ENCODE results near the gene MEF2C. TPM values are rescaled to one million over a fixed set of nuclear protein-coding genes. Genes with fewer than 3 reads are reported as not detected.

The MEF2C gene
- total RNA-seq, 4 donors from 2014 or later = 17.3 to 58.0 (median 23.5) TPM

GRCh38 chr5:88691230-88691582 lies 191.8 kb downstream of the MEF2C start:
- H3K27ac ChIP-seq = no peak overlapping the region
- 3 to 10% methylated on average over 9 to 11 of the region's 11 CpGs for WGBS, 2 donors (ENCODE audit: low coverage in 1 of 2)
- TF ChIP-seq CTCF (IDR thresholded peaks at IDR 0.05) (peak in 1 of 5 experiments; percentile 5), POLR2AphosphoS5 (IDR thresholded peaks at IDR 0.05) (no peak), POLR2A (IDR thresholded peaks at IDR 0.05) (no peak), EP300 (IDR thresholded peaks at IDR 0.05; ENCODE audit: low read depth) (no peak)
- H3K4me3 ChIP-seq = peak overlapping the region in 1 of 4 donors; percentile 28
- no peaks in the 10 kb centered on the region for H3K36me3 ChIP-seq
- no peaks in the 10 kb centered on the region for H3K9me3 ChIP-seq
- H3K4me1 ChIP-seq = peaks cover 14 to 32% (median 19%) of the 10 kb centered on the region in 4 donors
- no peak for DNase-seq
- in situ Hi-C loops (cut with MboI; ENCODE audit: low pct_ligation_motif_present in 1 of 4, low pct_unique_long_range_greater_than_20kb in 1 of 4, low sequenced_read_pairs in 3 of 4) (loop anchor here in 2 of 4 donors (5.0 to 25.0 kb wide), 2 partner anchors 909 to 1279 kb away; partner anchors contain the start of gene CCNH (in 1 of the 2)), intact Hi-C loops (cut with DNase I; ENCODE audit: low total_unique reads) (loop anchor here (2.0 kb wide), 1 partner anchor 910 kb away; no protein-coding TSS in a partner anchor)
- H3K27me3 ChIP-seq = peaks cover 100% of the 10 kb centered on the region

DNA sequence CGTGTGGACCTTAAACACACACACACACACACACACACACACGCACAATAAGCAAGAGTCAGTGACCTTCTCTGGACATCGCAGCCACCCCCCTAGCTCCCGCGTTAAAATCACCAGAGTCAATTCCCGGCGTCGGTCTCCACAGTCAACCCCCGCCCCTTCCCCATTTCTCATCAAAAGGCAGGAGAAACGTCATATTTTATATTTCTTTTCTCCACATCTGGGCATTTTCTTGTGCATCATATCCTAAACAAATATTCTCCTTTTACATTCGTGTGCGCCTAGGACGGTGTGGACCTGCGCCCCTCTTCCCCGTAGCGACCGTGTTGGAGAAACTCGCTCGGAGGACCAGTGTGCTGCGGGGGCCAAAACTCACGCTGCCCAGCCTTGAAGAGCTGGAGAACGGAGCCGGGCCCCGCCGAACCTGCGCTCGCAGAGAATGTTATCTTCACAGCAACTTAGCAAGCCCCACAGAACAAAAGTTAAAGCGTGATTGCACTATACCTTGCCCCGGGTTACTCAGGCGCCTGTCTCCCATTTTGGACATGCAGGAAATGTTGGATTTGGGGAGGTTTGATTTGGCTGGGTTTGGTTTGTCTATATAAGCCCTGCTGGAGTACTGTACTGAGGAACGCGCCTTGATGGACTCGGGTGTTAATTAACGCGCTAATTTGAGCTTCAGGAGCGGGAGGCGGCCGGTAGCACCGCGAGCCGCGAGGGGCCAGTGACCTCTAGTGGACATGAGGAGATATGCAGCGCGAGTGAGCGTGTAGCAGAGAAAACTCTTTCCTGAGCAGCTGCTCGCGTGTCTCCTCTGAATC lies 192.4 kb downstream of the MEF2C start:
- intact Hi-C loops (cut with DNase I; ENCODE audit: low total_unique reads) = loop anchor here (2.0 kb wide), 1 partner anchor 910 kb away; no protein-coding TSS in a partner anchor
- WGBS, 2 donors (ENCODE audit: low coverage in 1 of 2) = 0 to 9% methylated on average over 15 to 47 of the region's 47 CpGs
- Histone ChIP-seq H3K27me3 (peaks cover 100% of the 10 kb centered on the region), H3K9me3 (no peaks in the 10 kb centered on the region), H3K4me1 (peaks cover 14 to 32% (median 19%) of the 10 kb centered on the region in 4 donors), H3K4me3 (peak overlapping the region in 1 of 4 donors; percentile 28), H3K27ac (no peak overlapping the region), H3K36me3 (no peaks in the 10 kb centered on the region)
- peak; percentile 70 for DNase-seq
- TF ChIP-seq EP300 (IDR thresholded peaks at IDR 0.05; ENCODE audit: low read depth) (no peak), CTCF (IDR thresholded peaks at IDR 0.05) (peak; percentile 80 to 98 (median 94)), POLR2AphosphoS5 (IDR thresholded peaks at IDR 0.05) (no peak)
- in situ Hi-C loops (cut with MboI; ENCODE audit: low pct_ligation_motif_present in 1 of 4, low pct_unique_long_range_greater_than_20kb in 1 of 4, low sequenced_read_pairs in 3 of 4) = loop anchor here in 2 of 4 donors (5.0 to 25.0 kb wide), 2 partner anchors 908 to 1278 kb away; partner anchors contain the start of gene CCNH (in 1 of the 2)

GRCh38 chr5:88689668-88690408 lies 193.1 kb downstream of the MEF2C start:
- intact Hi-C loops (cut with DNase I; ENCODE audit: low total_unique reads) = loop anchor here (2.0 to 5.0 kb wide), 2 partner anchors 548 to 909 kb away; no protein-coding TSS in a partner anchor
- WGBS, 2 donors (ENCODE audit: low coverage in 1 of 2) = 14 to 24% methylated on average over 8 to 38 of the region's 38 CpGs
- H3K4me3 ChIP-seq = no peak overlapping the region
- TF ChIP-seq POLR2A (IDR thresholded peaks at IDR 0.05) = no peak
- H3K27me3 ChIP-seq = peaks cover 100% of the 10 kb centered on the region
- no peak overlapping the region for H3K27ac ChIP-seq
- H3K9me3 ChIP-seq = no peaks in the 10 kb centered on the region
- H3K36me3 ChIP-seq = no peaks in the 10 kb centered on the region
- in situ Hi-C loops (cut with MboI; ENCODE audit: low pct_ligation_motif_present in 1 of 4, low pct_unique_long_range_greater_than_20kb in 1 of 4, low sequenced_read_pairs in 3 of 4) = loop anchor here (5.0 to 25.0 kb wide), 5 partner anchors 545 to 1278 kb away; partner anchors contain the start of gene CCNH (in 1 of the 4)
- no peak for DNase-seq
- peaks cover 14 to 32% (median 20%) of the 10 kb centered on the region in 4 donors for H3K4me1 ChIP-seq

- in situ Hi-C loops (cut with MboI; ENCODE audit: low pct_ligation_motif_present in 1 of 4, low pct_unique_long_range_greater_than_20kb in 1 of 4, low sequenced_read_pairs in 3 of 4) = loop anchor here in 3 of 4 donors (10.0 to 25.0 kb wide), 4 partner anchors 544 to 1277 kb away; partner anchors contain the start of gene CCNH (in 1 of the 3)
- WGBS, 2 donors (ENCODE audit: low coverage in 1 of 2) = 0 to 9% methylated on average over 4 to 27 of the region's 27 CpGs
- Histone ChIP-seq H3K4me3 (no peak overlapping the region), H3K9me3 (no peaks in the 10 kb centered on the region), H3K4me1 (peaks cover 14 to 32% (median 20%) of the 10 kb centered on the region in 4 donors), H3K36me3 (no peaks in the 10 kb centered on the region), H3K27ac (no peak overlapping the region), H3K27me3 (peaks cover 100% of the 10 kb centered on the region)
- TF ChIP-seq POLR2AphosphoS5 (IDR thresholded peaks at IDR 0.05) (no peak), EP300 (IDR thresholded peaks at IDR 0.05; ENCODE audit: low read depth) (no peak), CTCF (IDR thresholded peaks at IDR 0.05) (no peak), POLR2A (IDR thresholded peaks at IDR 0.05) (no peak)
- intact Hi-C loops (cut with DNase I; ENCODE audit: low total_unique reads) = loop anchor here (5.0 kb wide), 1 partner anchor 547 kb away; no protein-coding TSS in a partner anchor
- DNase-seq = no peak
Observed at GRCh38 chr5:88688984-88689667, 193.9 kb downstream of the MEF2C start.
